ENCODE data around the gene PIP5K1B. TPM values are rescaled to one million over a fixed set of nuclear protein-coding genes. Genes with fewer than 3 reads are reported as not detected.

The PIP5K1B gene
- total RNA-seq, 2 experiments from 2014 or later = 0.73 to 0.77 TPM

DNA sequence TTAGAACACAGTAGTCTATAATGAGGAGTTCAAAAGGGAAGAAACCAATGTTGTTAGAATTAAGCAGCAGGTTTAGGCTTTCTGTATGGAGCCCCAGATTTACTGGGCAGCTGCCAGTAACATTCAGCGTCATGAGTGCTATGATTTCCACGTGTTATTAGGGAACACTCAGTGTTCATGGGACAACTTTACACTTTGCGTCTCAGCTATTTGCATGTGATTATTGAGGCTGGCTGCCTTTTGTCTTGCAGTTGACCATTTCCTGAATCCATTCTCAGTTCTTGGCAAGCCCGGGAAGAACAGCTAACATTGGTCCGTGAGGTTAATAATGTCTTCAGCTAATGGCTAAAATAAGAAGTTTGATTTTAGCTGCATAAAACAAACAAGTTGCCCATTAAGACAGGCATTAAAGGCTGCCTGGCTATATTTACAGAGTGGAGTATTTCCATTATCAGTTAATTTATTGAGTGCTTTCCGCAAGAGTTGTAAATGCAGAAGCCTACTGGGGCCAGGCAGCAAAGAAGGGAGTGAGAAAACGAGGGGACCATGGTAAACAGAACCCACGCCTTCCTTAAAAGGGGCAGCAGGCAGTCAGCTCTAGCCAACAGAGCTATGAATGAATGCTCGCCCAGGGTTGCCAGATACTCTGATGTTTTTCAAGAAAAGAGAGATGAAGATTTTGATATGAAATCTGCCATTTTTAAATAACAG, 120.9 kb downstream of the PIP5K1B start:
- Mint-ChIP-seq H3K36me3 (ENCODE audit: low read depth) (no peaks in the 10 kb centered on the region), H3K4me1 (no peaks in the 10 kb centered on the region), H3K9me3 (no peaks in the 10 kb centered on the region), H3K27ac (no peak overlapping the region), H3K27me3 (peaks cover 5% of the 10 kb centered on the region), H3K4me3 (no peak overlapping the region)
- DNase-seq = no peak
- POLR2A ChIA-PET = no interaction called here
- CTCF ChIA-PET = interaction anchor here (1.6 kb wide), 1 partner anchor 21 kb away, joined by 5 read pairs; no protein-coding TSS in a partner anchor

DNA sequence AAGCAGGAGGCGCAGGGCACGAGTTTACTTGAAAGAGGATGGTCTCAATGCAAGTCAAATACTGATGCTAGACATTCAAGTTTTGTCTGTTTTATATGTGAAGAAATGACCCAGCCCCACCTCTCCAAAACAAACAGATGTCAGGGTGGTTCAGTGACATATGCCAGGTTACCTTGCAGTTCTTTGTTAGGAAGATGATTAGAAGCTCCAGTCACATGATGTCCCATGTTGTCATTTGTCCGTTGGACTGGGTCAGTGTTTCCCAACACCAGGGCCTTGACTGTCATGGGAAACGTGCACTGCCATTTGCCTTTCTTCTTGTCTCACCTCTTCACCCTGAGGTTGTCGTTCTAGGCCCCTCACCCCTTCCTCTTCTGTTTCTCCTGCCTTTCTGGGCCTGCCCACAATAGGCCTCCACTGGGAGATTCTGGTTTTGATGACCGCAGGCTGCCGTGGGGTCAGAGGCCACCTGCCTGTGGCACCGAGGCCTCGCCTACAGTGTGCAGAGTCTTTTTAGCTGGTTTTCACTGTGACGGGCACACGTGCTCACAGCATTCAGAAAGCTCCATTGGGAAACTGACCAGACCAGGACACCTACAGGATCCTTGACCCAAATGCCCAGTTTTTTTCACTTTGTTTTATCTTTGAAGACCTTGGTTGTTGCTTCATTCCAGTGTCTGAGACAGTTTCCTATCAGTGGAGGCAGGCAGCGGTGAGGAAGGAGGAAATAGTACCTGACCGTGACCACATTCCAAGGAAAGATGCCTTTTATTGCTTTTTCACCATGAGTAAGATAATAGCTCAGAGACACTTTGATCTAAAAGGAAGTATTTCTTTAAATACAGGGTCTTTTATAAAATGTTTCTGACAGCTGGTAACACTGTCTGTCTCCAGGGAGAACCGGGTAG, 123.1 kb downstream of the PIP5K1B start:
- H3K27ac Mint-ChIP-seq = no peak overlapping the region
- no peaks in the 10 kb centered on the region for H3K4me1 Mint-ChIP-seq
- H3K36me3 Mint-ChIP-seq (ENCODE audit: low read depth) = no peaks in the 10 kb centered on the region
- H3K27me3 Mint-ChIP-seq = peaks cover 5% of the 10 kb centered on the region
- POLR2A ChIA-PET = no interaction called here
- no peak for DNase-seq
- H3K4me3 Mint-ChIP-seq = no peak overlapping the region
- H3K9me3 Mint-ChIP-seq = no peaks in the 10 kb centered on the region
- CTCF ChIA-PET = interaction anchor here (1.2 kb wide), 1 partner anchor 17 kb away, joined by 3 read pairs; no protein-coding TSS in a partner anchor

DNA sequence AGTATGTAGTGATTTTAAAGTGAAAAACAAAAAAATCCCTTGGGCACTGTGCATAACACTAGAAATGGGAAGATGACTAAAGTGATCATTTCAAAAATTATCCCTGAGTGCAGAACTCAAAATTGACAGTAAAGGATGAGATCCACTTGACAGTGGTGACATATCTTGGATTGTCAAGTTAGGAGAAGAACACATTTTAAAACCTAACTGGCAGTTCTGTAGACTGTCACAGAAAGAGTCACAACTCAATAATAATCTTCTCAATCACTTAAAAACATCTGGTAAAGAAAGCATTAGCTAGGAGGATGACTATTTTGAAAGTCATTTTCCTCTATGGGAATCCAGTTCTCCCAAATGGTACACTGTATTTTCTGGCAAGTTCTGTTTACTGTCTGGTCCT, 127.1 kb downstream of the PIP5K1B start:
- no peak for DNase-seq
- no peak overlapping the region for H3K4me3 Mint-ChIP-seq
- no peaks in the 10 kb centered on the region for H3K27me3 Mint-ChIP-seq
- H3K9me3 Mint-ChIP-seq = no peaks in the 10 kb centered on the region
- ChIA-PET CTCF (no interaction called here), POLR2A (no interaction called here)
- H3K27ac Mint-ChIP-seq = no peak overlapping the region
- H3K36me3 Mint-ChIP-seq (ENCODE audit: low read depth) = no peaks in the 10 kb centered on the region
- H3K4me1 Mint-ChIP-seq = no peaks in the 10 kb centered on the region

DNA sequence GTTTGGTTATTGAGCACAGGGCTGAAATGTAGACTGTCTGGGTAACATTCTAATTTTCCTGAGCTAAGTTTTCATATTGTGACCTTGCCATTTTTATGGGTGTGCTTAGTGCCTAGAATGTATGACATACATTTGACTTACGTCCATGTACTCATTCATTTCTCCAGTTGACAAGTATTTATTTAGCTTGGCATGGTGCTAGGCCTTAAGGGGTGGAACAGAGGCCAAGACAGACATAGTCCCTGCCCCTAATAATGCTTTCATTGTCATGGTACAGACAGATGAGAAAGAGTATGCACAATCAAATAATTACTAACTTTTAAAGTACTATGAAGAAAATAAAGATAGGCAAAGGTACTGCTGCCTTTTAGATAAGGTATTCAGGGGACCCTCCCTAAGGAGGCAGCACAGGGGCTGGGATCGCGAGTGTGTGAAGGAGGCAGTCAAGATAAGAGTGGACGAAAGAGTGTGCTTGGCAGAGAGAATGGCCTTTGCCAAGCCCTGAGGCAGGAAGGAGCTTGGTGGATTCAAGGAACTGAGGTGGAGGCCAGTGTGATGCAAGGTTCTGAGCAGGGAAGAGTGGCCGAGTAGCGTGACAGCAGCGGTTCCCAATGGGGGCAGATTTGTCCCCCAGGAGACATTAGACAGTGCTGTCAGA, 128.0 kb downstream of the PIP5K1B start:
- CTCF ChIA-PET = no interaction called here
- no peak overlapping the region for H3K4me3 Mint-ChIP-seq
- H3K36me3 Mint-ChIP-seq (ENCODE audit: low read depth) = no peaks in the 10 kb centered on the region
- H3K4me1 Mint-ChIP-seq = no peaks in the 10 kb centered on the region
- no peak for DNase-seq
- H3K27ac Mint-ChIP-seq = no peak overlapping the region
- H3K9me3 Mint-ChIP-seq = no peaks in the 10 kb centered on the region
- no peaks in the 10 kb centered on the region for H3K27me3 Mint-ChIP-seq
- POLR2A ChIA-PET = no interaction called here

DNA sequence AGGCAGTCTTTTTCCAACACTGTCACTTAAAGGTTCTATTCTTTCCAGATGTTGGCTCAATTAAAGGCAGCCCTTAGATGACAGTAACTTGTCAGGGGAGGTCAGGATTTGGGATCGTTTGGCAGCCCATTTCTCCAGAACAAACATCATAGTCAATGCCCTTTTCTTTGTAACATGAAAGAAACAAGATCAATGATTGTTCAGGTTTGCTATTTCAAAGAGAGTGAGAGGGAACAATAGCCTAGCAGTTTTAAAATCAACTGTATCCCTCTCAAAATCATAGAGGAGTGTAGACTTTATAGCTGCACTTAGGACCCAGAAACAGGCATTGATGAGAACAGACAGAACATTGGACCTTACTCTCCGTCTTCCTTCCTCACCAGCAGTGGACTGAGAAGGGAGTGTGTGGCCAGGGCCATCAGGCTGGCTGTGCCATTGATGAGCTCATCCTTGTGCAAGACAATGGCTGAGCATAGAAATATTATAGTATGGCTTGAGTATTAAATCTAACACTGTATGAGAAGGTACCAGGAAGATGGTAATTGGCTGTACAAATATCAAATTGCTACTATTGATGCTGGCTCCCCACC, 130.0 kb downstream of the PIP5K1B start:
- H3K4me1 Mint-ChIP-seq = no peaks in the 10 kb centered on the region
- H3K27ac Mint-ChIP-seq = no peak overlapping the region
- H3K9me3 Mint-ChIP-seq = no peaks in the 10 kb centered on the region
- no peak for DNase-seq
- H3K4me3 Mint-ChIP-seq = no peak overlapping the region
- ChIA-PET POLR2A (no interaction called here), CTCF (no interaction called here)
- H3K27me3 Mint-ChIP-seq = no peaks in the 10 kb centered on the region
- no peaks in the 10 kb centered on the region for H3K36me3 Mint-ChIP-seq (ENCODE audit: low read depth)

DNA sequence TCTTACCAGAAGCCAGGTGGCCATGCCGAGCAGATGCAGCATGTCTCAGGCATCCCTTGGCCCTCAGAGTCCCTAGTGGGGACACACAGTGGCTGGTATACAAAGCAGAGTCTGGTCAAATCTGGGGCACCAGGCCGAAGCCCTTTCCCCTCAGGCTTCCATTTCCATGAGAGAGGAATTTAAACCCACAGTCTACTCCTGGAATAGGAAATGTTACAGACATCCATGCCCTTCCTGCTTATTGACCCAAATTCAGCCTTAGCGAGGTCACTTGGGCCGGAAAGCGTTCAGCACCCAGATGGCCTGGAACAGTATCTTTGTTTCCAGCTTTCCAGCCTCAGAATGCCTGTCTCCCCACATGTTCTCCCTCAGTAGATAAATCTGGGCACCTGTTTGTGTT, 131.7 kb downstream of the PIP5K1B start:
- no peak for DNase-seq

DNA sequence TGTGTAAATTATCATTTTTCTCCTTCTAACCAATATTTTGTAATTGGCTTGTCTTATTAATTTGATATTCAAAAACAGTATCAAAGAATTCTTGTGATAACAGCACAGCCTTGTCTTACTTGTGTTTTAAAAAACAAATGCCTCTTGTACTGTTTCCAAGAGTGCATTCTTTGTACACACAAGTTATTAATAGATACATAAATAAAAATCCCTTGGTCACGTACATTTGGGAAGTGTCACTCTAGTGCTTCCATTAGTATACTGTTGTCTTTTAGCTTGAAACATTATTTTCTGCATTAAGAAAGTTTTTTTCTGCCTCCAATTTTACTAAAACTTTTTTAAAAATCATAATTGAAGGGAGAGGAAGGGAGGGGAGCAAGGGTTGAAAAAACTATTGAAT, 133.2 kb downstream of the PIP5K1B start:
- no peaks in the 10 kb centered on the region for H3K36me3 Mint-ChIP-seq (ENCODE audit: low read depth)
- H3K4me1 Mint-ChIP-seq = no peaks in the 10 kb centered on the region
- CTCF ChIA-PET = no interaction called here

More for the DNA sequence above, 131.7 kb downstream of the PIP5K1B start:
- ChIA-PET POLR2A (no interaction called here), CTCF (no interaction called here)
- H3K4me1 Mint-ChIP-seq = no peaks in the 10 kb centered on the region
- H3K4me3 Mint-ChIP-seq = no peak overlapping the region
- H3K9me3 Mint-ChIP-seq = no peaks in the 10 kb centered on the region
- no peaks in the 10 kb centered on the region for H3K36me3 Mint-ChIP-seq (ENCODE audit: low read depth)
- H3K27me3 Mint-ChIP-seq = no peaks in the 10 kb centered on the region
- no peak overlapping the region for H3K27ac Mint-ChIP-seq

DNA sequence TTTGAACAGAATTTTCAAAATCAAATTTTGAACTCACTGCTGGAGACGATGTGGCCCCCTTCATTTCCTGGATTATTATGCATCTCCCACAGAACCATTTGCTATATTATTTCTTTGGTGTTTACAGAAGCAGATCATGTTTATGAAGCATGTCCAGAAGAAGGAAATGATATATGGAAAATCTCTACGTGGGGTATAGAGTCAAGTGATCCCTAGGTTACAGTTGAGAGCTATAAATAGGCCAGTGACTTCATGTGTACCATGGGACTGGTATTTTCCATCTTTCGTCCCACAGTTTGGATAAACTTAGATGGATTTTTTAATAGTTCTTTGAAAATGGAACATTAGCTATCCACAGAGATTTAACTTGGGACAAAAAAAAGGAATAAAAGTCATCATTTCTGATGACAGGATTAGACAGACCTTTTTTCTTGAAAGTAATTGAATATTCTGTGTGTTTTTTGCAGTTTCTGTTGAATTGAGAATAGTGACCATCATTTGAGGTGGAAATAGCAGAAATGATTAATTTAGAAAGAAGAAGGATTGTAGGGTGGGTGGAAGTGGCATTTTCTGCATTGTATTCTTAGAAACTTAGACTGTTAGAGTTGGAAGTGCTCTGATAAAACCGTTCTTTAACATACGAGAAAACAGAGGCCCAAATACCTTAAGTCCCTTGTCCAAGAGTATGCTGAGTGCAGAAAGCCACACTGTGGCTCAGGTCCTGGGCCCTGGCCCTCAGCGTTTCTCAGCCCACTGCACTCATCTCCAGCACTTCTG, 136.4 kb downstream of the PIP5K1B start:
- Mint-ChIP-seq H3K4me3 (no peak overlapping the region), H3K36me3 (ENCODE audit: low read depth) (no peaks in the 10 kb centered on the region), H3K4me1 (no peaks in the 10 kb centered on the region), H3K9me3 (peaks cover 2% of the 10 kb centered on the region), H3K27ac (no peak overlapping the region), H3K27me3 (no peaks in the 10 kb centered on the region)
- no peak for DNase-seq
- CTCF ChIA-PET = no interaction called here
- POLR2A ChIA-PET = no interaction called here

More for the DNA sequence above, 133.2 kb downstream of the PIP5K1B start:
- Mint-ChIP-seq H3K4me3 (no peak overlapping the region), H3K27ac (no peak overlapping the region), H3K9me3 (no peaks in the 10 kb centered on the region), H3K27me3 (no peaks in the 10 kb centered on the region)
- DNase-seq = no peak
- POLR2A ChIA-PET = no interaction called here

DNA sequence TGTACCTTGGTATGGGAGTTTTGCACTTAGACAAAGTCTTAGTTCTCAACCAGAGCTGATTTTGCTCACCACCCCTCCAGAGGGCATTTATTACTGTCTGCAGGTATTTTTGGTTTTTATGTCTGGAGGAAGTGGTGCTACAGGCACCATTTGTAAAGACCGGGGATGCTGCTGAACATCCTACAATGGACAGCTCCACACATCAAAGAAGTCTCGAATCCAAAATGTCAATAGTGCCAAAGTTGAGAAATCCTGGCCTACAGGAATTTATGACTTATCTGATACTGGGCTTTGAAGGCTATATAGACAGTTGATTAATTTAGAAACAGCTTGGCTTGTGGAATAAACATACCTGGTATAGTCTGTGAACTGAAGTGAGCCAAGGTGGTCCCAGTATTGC, 137.5 kb downstream of the PIP5K1B start:
- POLR2A ChIA-PET = no interaction called here
- DNase-seq = no peak
- CTCF ChIA-PET = interaction anchor here (0.7 kb wide), 1 partner anchor 11 kb away, joined by 5 read pairs; no protein-coding TSS in a partner anchor
- no peaks in the 10 kb centered on the region for H3K4me1 Mint-ChIP-seq
- no peak overlapping the region for H3K27ac Mint-ChIP-seq
- H3K36me3 Mint-ChIP-seq (ENCODE audit: low read depth) = no peaks in the 10 kb centered on the region
- H3K4me3 Mint-ChIP-seq = no peak overlapping the region
- H3K27me3 Mint-ChIP-seq = no peaks in the 10 kb centered on the region
- H3K9me3 Mint-ChIP-seq = peaks cover 2% of the 10 kb centered on the region

DNA sequence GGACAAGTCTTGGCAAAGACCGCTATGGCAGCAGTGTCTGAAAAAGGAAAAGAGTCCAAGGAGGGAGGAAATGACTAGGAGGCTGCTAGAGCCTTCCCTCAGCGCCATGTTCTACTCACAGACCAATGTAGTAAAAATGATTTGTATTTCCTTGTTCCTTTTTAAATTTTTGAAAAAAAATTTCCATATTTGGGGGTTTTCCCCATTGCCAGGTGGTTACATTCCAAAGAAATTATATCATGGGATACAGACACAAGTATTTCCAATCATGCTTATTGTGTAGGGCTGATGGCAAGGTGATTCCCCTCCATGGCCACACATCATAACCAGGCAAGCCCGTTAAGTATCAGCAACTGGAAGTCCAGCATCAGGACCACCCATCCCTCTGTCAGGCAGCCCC, 138.2 kb downstream of the PIP5K1B start:
- H3K4me1 Mint-ChIP-seq = no peaks in the 10 kb centered on the region
- H3K27ac Mint-ChIP-seq = no peak overlapping the region
- H3K36me3 Mint-ChIP-seq (ENCODE audit: low read depth) = no peaks in the 10 kb centered on the region
- H3K27me3 Mint-ChIP-seq = no peaks in the 10 kb centered on the region
- DNase-seq = no peak
- no peak overlapping the region for H3K4me3 Mint-ChIP-seq
- H3K9me3 Mint-ChIP-seq = peaks cover 2% of the 10 kb centered on the region
- ChIA-PET POLR2A (no interaction called here), CTCF (interaction anchor here (0.7 kb wide), 1 partner anchor 10 kb away, joined by 5 read pairs; no protein-coding TSS in a partner anchor)

DNA sequence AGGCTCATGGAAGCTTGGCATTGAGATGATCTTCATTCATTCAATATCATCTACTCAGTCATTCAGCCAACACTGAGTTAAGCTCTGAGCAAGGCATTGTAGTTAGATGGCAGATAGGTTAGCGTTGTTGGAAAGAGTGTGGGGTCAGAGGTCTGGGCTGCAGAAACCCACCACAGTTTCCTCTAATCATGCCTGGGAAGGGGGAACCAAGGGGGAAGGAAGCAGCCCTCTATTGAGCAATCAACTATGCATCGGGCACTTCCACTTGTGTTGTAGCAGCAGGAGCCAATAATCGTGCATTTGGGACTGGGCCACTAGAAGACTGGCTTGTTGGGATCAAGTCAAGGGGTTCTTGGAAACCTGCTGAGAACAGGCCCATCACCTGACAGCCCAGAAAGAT, 139.1 kb downstream of the PIP5K1B start:
- CTCF ChIA-PET = interaction anchor here (1.2 kb wide), 1 partner anchor 20 kb away, joined by 3 read pairs; no protein-coding TSS in a partner anchor
- H3K4me1 Mint-ChIP-seq = no peaks in the 10 kb centered on the region
- H3K27me3 Mint-ChIP-seq = no peaks in the 10 kb centered on the region

More for the DNA sequence above, 139.1 kb downstream of the PIP5K1B start:
- DNase-seq = no peak
- POLR2A ChIA-PET = no interaction called here
- Mint-ChIP-seq H3K4me3 (no peak overlapping the region), H3K36me3 (ENCODE audit: low read depth) (no peaks in the 10 kb centered on the region), H3K27ac (no peak overlapping the region), H3K9me3 (peaks cover 2% of the 10 kb centered on the region)
